Measurements from ENCODE around the gene TTLL1. TPM values are rescaled to one million over a fixed set of nuclear protein-coding genes. Genes with fewer than 3 reads are reported as not detected.

TTLL1 gene
- polyA plus RNA-seq, 3 donors: 4.7 to 6.0 (median 5.6) TPM

- DNase-seq: peak in 2 of 3 donors; percentile 41 to 47
- WGBS (ENCODE audit: insufficient coverage): 25% methylated on average over 10 of the region's 12 CpGs
- Histone ChIP-seq H3K4me2 (replicated peaks; ENCODE audit: extremely low read depth, low read length, poor library complexity, severe bottlenecking) (peak overlapping the region; percentile 66), H3K27me3 (ENCODE audit: control insufficient read depth in 2 of 2, insufficient read depth in 2 of 2, low read length in 2 of 2) (no peaks in the 10 kb centered on the region), H3K9ac (ENCODE audit: insufficient read depth, low read length, poor library complexity, severe bottlenecking) (peak overlapping the region; percentile 63), H3K4me3 (replicated peaks in 1 of 3; ENCODE audit: low read depth in 2 of 3, low read length in 3 of 3) (peak overlapping the region in 1 of 3 experiments; percentile 66), H3K79me2 (ENCODE audit: insufficient read depth, low read length) (peaks cover 86% of the 10 kb centered on the region), H4K20me1 (ENCODE audit: insufficient read depth, low read length) (peaks cover 85% of the 10 kb centered on the region), H3K4me1 (ENCODE audit: control insufficient read depth in 1 of 2, insufficient read depth in 2 of 2, low read length in 2 of 2) (peaks cover 81 to 85% of the 10 kb centered on the region in 2 donors), H3K27ac (ENCODE audit: low read depth in 1 of 2, low read length in 2 of 2) (peak overlapping the region; percentile 83 to 93), H3K36me3 (replicated peaks in 1 of 2; ENCODE audit: control insufficient read depth in 1 of 2, insufficient read depth in 2 of 2, low read length in 2 of 2) (no peaks in the 10 kb centered on the region), H2AFZ (ENCODE audit: insufficient read depth, low read depth, low read length, poor library complexity, severe bottlenecking) (no peak overlapping the region), H3K9me3 (replicated peaks in 1 of 2; ENCODE audit: control insufficient read depth in 1 of 2, insufficient read depth in 1 of 2, low read length in 2 of 2) (no peaks in the 10 kb centered on the region)
- peaks cover 0 to 2% (median 0%) of the 10 kb centered on the region in 7 donors for H3K9me3 Mint-ChIP-seq
- intact Hi-C loops (cut with micrococcal nuclease): no loop called here
- H3K27ac Mint-ChIP-seq: peak overlapping the region; percentile 96 to 99 (median 99)
- no peak for TF ChIP-seq CTCF (IDR thresholded peaks at IDR 0.05)
- peaks cover 0 to 4% of the 10 kb centered on the region in 2 donors for H3K36me3 Mint-ChIP-seq
- peaks cover 0 to 2% (median under 1%) of the 10 kb centered on the region in 3 donors for H3K27me3 Mint-ChIP-seq (ENCODE audit: low read depth in 3 of 3)
- H3K4me1 Mint-ChIP-seq: peaks cover 85% of the 10 kb centered on the region
- H3K4me3 Mint-ChIP-seq: peak overlapping the region; percentile 34 to 81
Measured at GRCh38 chr22:42993651-42994275, 95.4 kb downstream of the TTLL1 start.

- H3K4me1 Mint-ChIP-seq: peaks cover 78% of the 10 kb centered on the region
- intact Hi-C loops (cut with micrococcal nuclease): no loop called here
Measured at GRCh38 chr22:42992886-42993479, 96.2 kb downstream of the TTLL1 start.

More at GRCh38 chr22:42992886-42993479, 96.2 kb downstream of the TTLL1 start:
- H3K4me3 Mint-ChIP-seq: peak overlapping the region in 1 of 2 donors; percentile 60
- H3K9me3 Mint-ChIP-seq: peaks cover 0 to 2% (median 0%) of the 10 kb centered on the region in 7 donors
- H2AFZ ChIP-seq (ENCODE audit: insufficient read depth, low read depth, low read length, poor library complexity, severe bottlenecking): no peak overlapping the region
- TF ChIP-seq CTCF (IDR thresholded peaks at IDR 0.05): no peak
- peak overlapping the region in 1 of 3 experiments; percentile 66 for H3K4me3 ChIP-seq (replicated peaks in 1 of 3; ENCODE audit: low read depth in 2 of 3, low read length in 3 of 3)
- no peak for DNase-seq
- H3K27me3 ChIP-seq (ENCODE audit: control insufficient read depth in 2 of 2, insufficient read depth in 2 of 2, low read length in 2 of 2): no peaks in the 10 kb centered on the region
- peak overlapping the region; percentile 42 to 93 for H3K27ac ChIP-seq (ENCODE audit: low read depth in 1 of 2, low read length in 2 of 2)
- 59% methylated on average over 5 of the region's 9 CpGs for WGBS (ENCODE audit: insufficient coverage)
- peaks cover 0 to 2% (median 2%) of the 10 kb centered on the region in 3 donors for H3K27me3 Mint-ChIP-seq (ENCODE audit: low read depth in 3 of 3)
- no peaks in the 10 kb centered on the region for H3K36me3 ChIP-seq (replicated peaks in 1 of 2; ENCODE audit: control insufficient read depth in 1 of 2, insufficient read depth in 2 of 2, low read length in 2 of 2)
- H3K27ac Mint-ChIP-seq: peak overlapping the region; percentile 84 to 99 (median 98)
- H4K20me1 ChIP-seq (ENCODE audit: insufficient read depth, low read length): peaks cover 85% of the 10 kb centered on the region
- H3K9ac ChIP-seq (ENCODE audit: insufficient read depth, low read length, poor library complexity, severe bottlenecking): no peak overlapping the region
- H3K9me3 ChIP-seq (replicated peaks in 1 of 2; ENCODE audit: control insufficient read depth in 1 of 2, insufficient read depth in 1 of 2, low read length in 2 of 2): no peaks in the 10 kb centered on the region
- peaks cover 86% of the 10 kb centered on the region for H3K79me2 ChIP-seq (ENCODE audit: insufficient read depth, low read length)
- H3K4me1 ChIP-seq (ENCODE audit: control insufficient read depth in 1 of 2, insufficient read depth in 2 of 2, low read length in 2 of 2): peaks cover 74 to 79% of the 10 kb centered on the region in 2 donors
- peak overlapping the region; percentile 66 for H3K4me2 ChIP-seq (replicated peaks; ENCODE audit: extremely low read depth, low read length, poor library complexity, severe bottlenecking)
- peaks cover 0 to 4% of the 10 kb centered on the region in 2 donors for H3K36me3 Mint-ChIP-seq

All from CD14-positive monocyte (primary cell).